Measurements from ENCODE around the gene SUCNR1.
"Not testable (repeated sequence)": the region's sequence is repeated elsewhere in the genome, so short reads cannot be mapped to it uniquely, and the experiment has no call there.

The SUCNR1 gene

GRCh38 chr3:151903501-151903991 is 30.1 kb downstream of the SUCNR1 start:
- no peak for DNase-seq

- no peak for DNase-seq
These were observed 32.2 kb downstream of the SUCNR1 start for GRCh38 chr3:151905647-151906046.

- DNase-seq, result no peak
These were observed 33.3 kb downstream of the SUCNR1 start for GRCh38 chr3:151906751-151907150.

- no peak for DNase-seq
These were observed 35.0 kb downstream of the SUCNR1 start for GRCh38 chr3:151908399-151908798.

- DNase-seq, result no peak
These were observed 36.4 kb downstream of the SUCNR1 start for GRCh38 chr3:151909681-151910405.

GRCh38 chr3:151911462-151911861 is 38.0 kb downstream of the SUCNR1 start:
- no peak for DNase-seq

GRCh38 chr3:151912028-151912427 is 38.6 kb downstream of the SUCNR1 start:
- DNase-seq, result no peak

- no peak for DNase-seq
These were observed 43.3 kb downstream of the SUCNR1 start for GRCh38 chr3:151916781-151917180.

- DNase-seq, result peak; percentile 81
These were observed 45.0 kb downstream of the SUCNR1 start for GRCh38 chr3:151918253-151919029.

GRCh38 chr3:151919030-151919328 is 45.5 kb downstream of the SUCNR1 start:
- DNase-seq, result no peak

GRCh38 chr3:151919446-151919845 is 46.0 kb downstream of the SUCNR1 start:
- DNase-seq, result no peak

- DNase-seq, result no peak
These were observed 50.5 kb downstream of the SUCNR1 start for GRCh38 chr3:151923901-151924300.

- DNase-seq, result no peak
These were observed 51.3 kb downstream of the SUCNR1 start for GRCh38 chr3:151924753-151925152.

GRCh38 chr3:151925419-151925818 is 52.0 kb downstream of the SUCNR1 start:
- DNase-seq, result no peak

GRCh38 chr3:151925876-151926275 is 52.4 kb downstream of the SUCNR1 start:
- no peak for DNase-seq

- peak; percentile 37 for DNase-seq
These were observed 53.5 kb downstream of the SUCNR1 start for GRCh38 chr3:151926956-151927355.

- not testable (repeated sequence) for DNase-seq
These were observed 54.6 kb downstream of the SUCNR1 start for GRCh38 chr3:151927915-151928525.

- DNase-seq, result no peak
These were observed 57.7 kb downstream of the SUCNR1 start for GRCh38 chr3:151931171-151931570.

- no peak for DNase-seq
These were observed 59.9 kb downstream of the SUCNR1 start for GRCh38 chr3:151933234-151933853.

All from NCI-H1694 treated with DMSO at 0.1 percent for 48 hours (cell line).